ENCODE data around the gene CDC42EP4.
"Not testable (repeated sequence)": the region's sequence is repeated elsewhere in the genome, so short reads cannot be mapped to it uniquely, and the experiment has no call there.

CDC42EP4 gene

GRCh38 chr17:73334771-73335513 is 23.1 kb upstream of the CDC42EP4 start:
- TF ChIP-seq CTCF (IDR thresholded peaks at IDR 0.05; ENCODE audit: extremely low read depth, insufficient read depth, missing control alignments): no peak
- no peak for DNase-seq (ENCODE audit: low spot score)
- in situ Hi-C loops (cut with MboI; ENCODE audit: low pct_unique_long_range_greater_than_20kb, low sequenced_read_pairs, unreplicated experiment): no loop called here

GRCh38 chr17:73333445-73333844 is 21.6 kb upstream of the CDC42EP4 start:
- in situ Hi-C loops (cut with MboI; ENCODE audit: low pct_unique_long_range_greater_than_20kb, low sequenced_read_pairs, unreplicated experiment): not testable (repeated sequence)

GRCh38 chr17:73331060-73331459 is 19.3 kb upstream of the CDC42EP4 start:
- no peak for DNase-seq (ENCODE audit: low spot score)
- in situ Hi-C loops (cut with MboI; ENCODE audit: low pct_unique_long_range_greater_than_20kb, low sequenced_read_pairs, unreplicated experiment): no loop called here
- TF ChIP-seq CTCF (IDR thresholded peaks at IDR 0.05; ENCODE audit: extremely low read depth, insufficient read depth, missing control alignments): no peak

More at GRCh38 chr17:73333445-73333844, 21.6 kb upstream of the CDC42EP4 start:
- DNase-seq (ENCODE audit: low spot score): not testable (repeated sequence)

- no peak for TF ChIP-seq CTCF (IDR thresholded peaks at IDR 0.05; ENCODE audit: extremely low read depth, insufficient read depth, missing control alignments)
- no peak for DNase-seq (ENCODE audit: low spot score)
- in situ Hi-C loops (cut with MboI; ENCODE audit: low pct_unique_long_range_greater_than_20kb, low sequenced_read_pairs, unreplicated experiment): no loop called here
Observed at GRCh38 chr17:73327676-73328075, 15.9 kb upstream of the CDC42EP4 start.

GRCh38 chr17:73325527-73325842 is 13.7 kb upstream of the CDC42EP4 start:
- in situ Hi-C loops (cut with MboI; ENCODE audit: low pct_unique_long_range_greater_than_20kb, low sequenced_read_pairs, unreplicated experiment): no loop called here
- no peak for TF ChIP-seq CTCF (IDR thresholded peaks at IDR 0.05; ENCODE audit: extremely low read depth, insufficient read depth, missing control alignments)

GRCh38 chr17:73324711-73325526 is 13.1 kb upstream of the CDC42EP4 start:
- in situ Hi-C loops (cut with MboI; ENCODE audit: low pct_unique_long_range_greater_than_20kb, low sequenced_read_pairs, unreplicated experiment): no loop called here
- DNase-seq (ENCODE audit: low spot score): no peak
- TF ChIP-seq CTCF (IDR thresholded peaks at IDR 0.05; ENCODE audit: extremely low read depth, insufficient read depth, missing control alignments): no peak

More at GRCh38 chr17:73325527-73325842, 13.7 kb upstream of the CDC42EP4 start:
- DNase-seq (ENCODE audit: low spot score): no peak

GRCh38 chr17:73324160-73324475 is 12.3 kb upstream of the CDC42EP4 start:
- TF ChIP-seq CTCF (IDR thresholded peaks at IDR 0.05; ENCODE audit: extremely low read depth, insufficient read depth, missing control alignments): no peak

More at GRCh38 chr17:73324160-73324475, 12.3 kb upstream of the CDC42EP4 start:
- in situ Hi-C loops (cut with MboI; ENCODE audit: low pct_unique_long_range_greater_than_20kb, low sequenced_read_pairs, unreplicated experiment): no loop called here
- DNase-seq (ENCODE audit: low spot score): no peak
